Fibroblast of lung (primary cell): ENCODE measurements around the gene FAS. TPM values are rescaled to one million over a fixed set of nuclear protein-coding genes. Genes with fewer than 3 reads are reported as not detected.

ENCODE experiments used
- DNase-seq, 2 donors: peaks; one replicate each; pipeline versions ENCODE4 v3.0.0 to v3.0.0-alpha.2; 2010; ENCODE audit warnings: low read depth in 2 of 2
- H2AFZ ChIP-seq: 2 replicates; pipeline ENCODE4 v1.5.1; 2012; ENCODE audit warnings: low read length, control low read depth, inconsistent platforms
- H3K27ac ChIP-seq: 2 replicates; pipeline ENCODE4 v1.5.1; 2011; ENCODE audit warnings: low read length, control low read depth; ENCODE audit not compliant: insufficient read depth
- H3K27me3 ChIP-seq: 2 replicates; pipeline ENCODE4 v1.5.1; 2011; ENCODE audit warnings: mild to moderate bottlenecking, low read length; ENCODE audit not compliant: control insufficient read depth, insufficient read depth
- H3K36me3 ChIP-seq: 2 replicates; pipeline ENCODE4 v1.5.1; 2011; ENCODE audit warnings: low read length; ENCODE audit not compliant: control insufficient read depth, insufficient read depth
- H3K4me1 ChIP-seq: 2 replicates; pipeline ENCODE4 v1.5.1; 2011; ENCODE audit warnings: low read length; ENCODE audit not compliant: control insufficient read depth, insufficient read depth; ENCODE audit errors: extremely low read depth
- H3K4me2 ChIP-seq: 2 replicates; pipeline ENCODE4 v1.5.1; 2011; ENCODE audit warnings: low read length, control low read depth; ENCODE audit not compliant: insufficient read depth; ENCODE audit errors: extremely low read depth
- H3K4me3 ChIP-seq, 4 experiments: fragments of 200-600 bp in 1 of 4; sonication (generic) in 1 of 4; replicated peaks in 1 of 4; 2 replicates each; pipeline ENCODE4 v1.5.1; 2011 to 2016; ENCODE audit warnings: low read length in 4 of 4, low read depth in 3 of 4, mild to moderate bottlenecking in 3 of 4, control low read depth in 2 of 4, inconsistent platforms in 1 of 4, mixed read lengths in 1 of 4; ENCODE audit not compliant: insufficient read depth in 1 of 4; ENCODE audit errors: control extremely low read depth in 1 of 4
- H3K79me2 ChIP-seq: 2 replicates; pipeline ENCODE4 v1.5.1; 2012; ENCODE audit warnings: mild to moderate bottlenecking, low read length, inconsistent platforms; ENCODE audit not compliant: control insufficient read depth, insufficient read depth
- H3K9ac ChIP-seq: 2 replicates; pipeline ENCODE4 v1.5.1; 2011; ENCODE audit warnings: mild to moderate bottlenecking, low read length, control low read depth; ENCODE audit not compliant: insufficient read depth
- H3K9me3 ChIP-seq: 2 replicates; pipeline ENCODE4 v1.5.1; 2012; ENCODE audit warnings: low read depth, low read length; ENCODE audit not compliant: control insufficient read depth, insufficient read depth
- H4K20me1 ChIP-seq: 2 replicates; pipeline ENCODE4 v1.5.1; 2011; ENCODE audit warnings: low read length; ENCODE audit not compliant: control insufficient read depth, insufficient read depth; ENCODE audit errors: extremely low read depth
- EZH2 ChIP-seq: IDR thresholded peaks from 2 replicates; pipeline ENCODE4 v1.5.1; 2012; ENCODE audit warnings: low read length, control low read depth, mild to moderate bottlenecking; ENCODE audit errors: missing control alignments
- polyA plus RNA-seq, 2 donors: library from polyadenylated mRNA; depleted of rRNA in 1 of 2; stranded (reverse) in 1 of 2; unstranded in 1 of 2; fragments of >200 nt; gene quantifications; 2 replicates each; pipeline ENCODE4 v1.2.1, GENCODE V29; 2011 to 2012; ENCODE audit warnings: missing spikeins in 1 of 2
- total RNA-seq: library from RNA; depleted of rRNA; stranded (reverse); fragments of >200 nt; gene quantifications from 2 replicates; pipeline ENCODE4 v1.2.1, GENCODE V29; 2014
- TF ChIP-seq, protein P1 (sequence below), 2 donors: IDR thresholded peaks in 1 of 2; conservative IDR thresholded peaks in 1 of 2; 1 replicate in 1 of 2; 2 replicates in 1 of 2; pipeline ENCODE4 v1.5.1; 2011 to 2012; ENCODE audit warnings: low read length in 2 of 2, control low read depth in 1 of 2, inconsistent platforms in 1 of 2, low read depth in 1 of 2, mild to moderate bottlenecking in 1 of 2

The FAS gene
- total and polyA plus RNA-seq, 2 donors (not counting 1 experiment from before 2014, with no cell fraction given), result 77.8 to 124 TPM

DNA sequence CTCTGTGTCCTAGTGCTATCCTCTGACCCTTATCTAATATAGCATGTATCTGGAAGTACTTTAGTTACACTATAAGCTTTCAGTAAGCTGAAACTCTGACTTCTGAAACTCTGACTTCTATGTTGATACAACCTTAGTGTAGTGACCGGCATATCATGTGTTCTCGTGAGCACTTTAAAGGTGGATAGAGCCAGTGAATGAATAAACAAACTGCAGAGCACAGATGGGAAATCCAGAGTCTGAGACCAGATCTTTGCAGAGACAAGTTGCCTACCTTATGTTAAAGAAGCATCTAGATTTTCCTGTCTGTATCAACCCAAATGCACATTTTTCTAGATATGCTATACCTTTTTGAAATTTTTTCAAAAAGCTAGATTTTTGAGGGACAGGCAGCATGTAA is 41.5 kb upstream of the FAS start:
- no peak for DNase-seq
- no peaks in the 10 kb centered on the region for H3K9me3 ChIP-seq
- H3K4me1 ChIP-seq, result peaks cover 26% of the 10 kb centered on the region
- peak overlapping the region; percentile 33 for H3K4me2 ChIP-seq
- H3K27me3 ChIP-seq, result no peaks in the 10 kb centered on the region
- H3K79me2 ChIP-seq, result peaks cover 14% of the 10 kb centered on the region
- H3K36me3 ChIP-seq, result no peaks in the 10 kb centered on the region
- H2AFZ ChIP-seq, result no peak overlapping the region
- no peak for TF ChIP-seq EZH2
- TF ChIP-seq, protein P1, sequence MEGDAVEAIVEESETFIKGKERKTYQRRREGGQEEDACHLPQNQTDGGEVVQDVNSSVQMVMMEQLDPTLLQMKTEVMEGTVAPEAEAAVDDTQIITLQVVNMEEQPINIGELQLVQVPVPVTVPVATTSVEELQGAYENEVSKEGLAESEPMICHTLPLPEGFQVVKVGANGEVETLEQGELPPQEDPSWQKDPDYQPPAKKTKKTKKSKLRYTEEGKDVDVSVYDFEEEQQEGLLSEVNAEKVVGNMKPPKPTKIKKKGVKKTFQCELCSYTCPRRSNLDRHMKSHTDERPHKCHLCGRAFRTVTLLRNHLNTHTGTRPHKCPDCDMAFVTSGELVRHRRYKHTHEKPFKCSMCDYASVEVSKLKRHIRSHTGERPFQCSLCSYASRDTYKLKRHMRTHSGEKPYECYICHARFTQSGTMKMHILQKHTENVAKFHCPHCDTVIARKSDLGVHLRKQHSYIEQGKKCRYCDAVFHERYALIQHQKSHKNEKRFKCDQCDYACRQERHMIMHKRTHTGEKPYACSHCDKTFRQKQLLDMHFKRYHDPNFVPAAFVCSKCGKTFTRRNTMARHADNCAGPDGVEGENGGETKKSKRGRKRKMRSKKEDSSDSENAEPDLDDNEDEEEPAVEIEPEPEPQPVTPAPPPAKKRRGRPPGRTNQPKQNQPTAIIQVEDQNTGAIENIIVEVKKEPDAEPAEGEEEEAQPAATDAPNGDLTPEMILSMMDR (conservative IDR thresholded peaks at IDR 0.05 in 1 of 2, IDR thresholded peaks at IDR 0.05 in 1 of 2; ENCODE audit: low read depth in 1 of 2, low read length in 2 of 2), result no peak
- no peak overlapping the region for H3K9ac ChIP-seq
- H4K20me1 ChIP-seq, result no peaks in the 10 kb centered on the region
- H3K27ac ChIP-seq, result no peak overlapping the region
- H3K4me3 ChIP-seq, result peak overlapping the region in 1 of 4 experiments; percentile 0

DNA sequence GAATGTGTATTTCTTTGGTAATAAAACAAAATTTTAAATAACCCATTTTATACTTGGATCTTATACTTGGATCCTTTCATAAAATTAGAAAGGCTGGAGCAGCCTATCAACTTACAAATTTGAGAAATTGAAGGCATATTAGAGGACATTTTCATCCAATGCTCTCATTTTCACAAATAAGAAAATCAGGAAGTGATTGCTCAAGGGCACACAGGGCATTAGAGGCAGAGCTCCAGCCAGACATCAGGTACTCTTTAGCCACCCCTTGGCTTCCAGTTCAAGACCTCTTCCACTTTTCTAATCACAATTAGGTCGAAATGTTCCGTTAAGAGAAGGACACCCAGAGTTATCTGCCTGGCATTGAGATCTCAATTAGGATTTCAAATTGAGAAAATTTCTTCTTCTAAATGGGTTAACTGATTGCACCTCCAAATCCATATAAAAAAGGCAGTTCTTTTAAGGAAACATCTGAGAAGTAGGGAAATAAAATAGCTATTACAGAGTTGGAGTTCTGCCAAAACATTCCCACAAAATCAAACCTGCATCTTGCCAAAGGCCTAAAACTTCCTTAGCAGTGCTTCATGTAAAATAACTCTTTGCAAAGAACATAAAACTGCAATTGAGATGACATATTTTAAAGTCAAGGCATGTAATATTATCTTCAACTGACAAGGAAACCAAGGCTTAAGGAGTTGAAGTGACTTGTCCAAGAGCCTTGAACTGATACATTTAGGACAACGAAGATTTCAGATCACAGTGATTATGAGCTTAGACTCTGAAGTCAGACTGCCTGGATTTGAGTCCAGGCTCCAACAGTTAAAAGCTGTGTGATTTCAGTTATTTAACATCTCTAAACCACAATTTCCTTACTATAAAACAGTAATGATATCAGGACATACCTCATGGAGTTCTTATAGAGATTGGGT is 40.4 kb upstream of the FAS start:
- H3K4me1 ChIP-seq, result peaks cover 26% of the 10 kb centered on the region
- H3K27me3 ChIP-seq, result no peaks in the 10 kb centered on the region
- H4K20me1 ChIP-seq, result no peaks in the 10 kb centered on the region
- peak in 1 of 2 donors; percentile 56 for DNase-seq
- H3K9me3 ChIP-seq, result no peaks in the 10 kb centered on the region
- H2AFZ ChIP-seq, result no peak overlapping the region
- TF ChIP-seq EZH2, result no peak
- TF ChIP-seq, protein P1 (conservative IDR thresholded peaks at IDR 0.05 in 1 of 2, IDR thresholded peaks at IDR 0.05 in 1 of 2; ENCODE audit: low read depth in 1 of 2, low read length in 2 of 2), result no peak
- H3K9ac ChIP-seq, result no peak overlapping the region
- H3K4me3 ChIP-seq, result peak overlapping the region in 1 of 4 experiments; percentile 27
- H3K79me2 ChIP-seq, result peaks cover 14% of the 10 kb centered on the region
- peak overlapping the region; percentile 29 for H3K4me2 ChIP-seq
- no peaks in the 10 kb centered on the region for H3K36me3 ChIP-seq
- H3K27ac ChIP-seq, result peak overlapping the region; percentile 15

DNA sequence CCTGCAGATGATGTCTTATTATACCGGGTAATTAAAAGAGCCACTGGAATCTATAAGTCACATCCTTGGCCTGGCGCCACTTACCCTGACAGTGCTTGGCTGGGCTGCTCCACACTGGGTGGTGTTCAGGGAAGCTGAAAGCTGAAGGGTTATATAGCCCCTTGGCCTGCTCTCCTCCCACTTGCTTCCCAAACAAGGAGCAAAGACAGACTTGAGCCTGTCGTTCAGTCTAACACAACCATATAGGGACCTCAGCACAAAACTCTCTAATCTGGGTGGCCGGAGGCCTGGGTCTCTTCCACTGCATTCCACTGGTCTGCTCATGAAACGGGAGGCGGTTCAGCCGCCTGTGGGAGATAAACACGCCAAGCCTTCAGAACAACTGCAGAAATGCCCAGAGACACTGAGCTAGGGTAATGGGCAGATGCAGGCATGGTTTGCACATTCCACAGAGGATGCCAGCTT is 37.9 kb upstream of the FAS start, which contains the start of gene ACTA2:
Gene ACTA2, minus strand, starts transcription at position 127 of the 465 bp plus-strand sequence. CDS start 3,843 bp downstream, outside the sequence.
- peak; percentile 67 to 94 for DNase-seq
- no peak within 1 kb of the TSS for H2AFZ ChIP-seq

More for the DNA sequence above, 37.9 kb upstream of the FAS start, which contains the start of gene ACTA2:
- H3K27me3 ChIP-seq, result no peaks in the 10 kb centered on the region
- TF ChIP-seq EZH2, result no peak
- TF ChIP-seq, protein P1 (conservative IDR thresholded peaks at IDR 0.05 in 1 of 2, IDR thresholded peaks at IDR 0.05 in 1 of 2; ENCODE audit: low read depth in 1 of 2, low read length in 2 of 2), result no peak
- H3K4me1 ChIP-seq, result peaks cover 26% of the 10 kb centered on the region
- peak within 1 kb of the TSS; percentile 13 to 44 (median 33) for H3K4me3 ChIP-seq
- H4K20me1 ChIP-seq, result no peaks in the 10 kb centered on the region
- no peaks in the 10 kb centered on the region for H3K9me3 ChIP-seq
- peaks cover 14% of the 10 kb centered on the region for H3K79me2 ChIP-seq
- H3K36me3 ChIP-seq, result no peaks in the 10 kb centered on the region
- H3K9ac ChIP-seq, result no peak within 1 kb of the TSS
- peak within 1 kb of the TSS; percentile 14 for H3K27ac ChIP-seq
- H3K4me2 ChIP-seq, result peak within 1 kb of the TSS; percentile 53
